Suprapubic skin (tissue), 4 donors: ENCODE data around the gene MEOX2. TPM values are rescaled to one million over a fixed set of nuclear protein-coding genes. Genes with fewer than 3 reads are reported as not detected.

Experiments
- DNase-seq, 2 donors: peaks; one replicate each; pipeline ENCODE4 v3.0.0-alpha.2; 2019; ENCODE audit warnings: low spot score in 2 of 2
- H3K27ac ChIP-seq: fragments of 200-600 bp; sonication (generic); one replicate; pipeline ENCODE4 v1.5.1; 2019
- H3K27me3 ChIP-seq: fragments of 200-600 bp; sonication (generic); one replicate; pipeline ENCODE4 v1.5.1; 2019
- H3K36me3 ChIP-seq: fragments of 200-600 bp; sonication (generic); one replicate; pipeline ENCODE4 v1.5.1; 2019
- H3K4me1 ChIP-seq: fragments of 200-600 bp; sonication (generic); one replicate; pipeline ENCODE4 v1.5.1; 2019
- H3K4me3 ChIP-seq: fragments of 200-600 bp; sonication (generic); one replicate; pipeline ENCODE4 v1.5.1; 2019; ENCODE audit warnings: mild to moderate bottlenecking
- H3K9me3 ChIP-seq: fragments of 200-600 bp; sonication (generic); one replicate; pipeline ENCODE4 v1.5.1; 2019
- EP300 ChIP-seq: sonication (generic); formaldehyde crosslinking; IDR thresholded peaks from one replicate; pipeline ENCODE4 v1.6.1; 2017; ENCODE audit warnings: antibody characterized with exemption
- POLR2A ChIP-seq, 2 donors: fragments of 450-650 bp; IDR thresholded peaks; one replicate each; pipeline ENCODE4 v1.6.1; 2017; ENCODE audit warnings: antibody characterized with exemption in 2 of 2, mild to moderate bottlenecking in 2 of 2, moderate library complexity in 2 of 2
- POLR2AphosphoS5 ChIP-seq, 3 donors: sonication (generic); formaldehyde crosslinking; IDR thresholded peaks; one replicate each; pipeline ENCODE4 v1.6.1; 2017; ENCODE audit warnings: antibody characterized with exemption in 3 of 3
- WGBS: methylation state at CpG from one replicate; pipeline ENCODE4 v1.1.5; 2018; 5-methylcytosine and 5-hydroxymethylcytosine counted together
- total RNA-seq, 4 donors: library from RNA; depleted of rRNA; stranded (reverse); fragments of >200 nt; gene quantifications; one replicate each; pipeline ENCODE4 v1.1.0, GENCODE V29; 2016
- TF ChIP-seq, protein P1 (sequence below), 2 donors: fragments of 200-600 bp in 1 of 2; fragments of 450-650 bp in 1 of 2; sonication (generic) in 1 of 2; IDR thresholded peaks; one replicate each; pipeline ENCODE4 v1.5.1; 2016 to 2019; ENCODE audit warnings: antibody characterized with exemption in 2 of 2, mild to moderate bottlenecking in 1 of 2, moderate library complexity in 1 of 2

Gene MEOX2
- total RNA-seq, 4 donors from 2014 or later: 1.0 to 8.9 (median 3.0) TPM

GRCh38 chr7:15647309-15647708 is 39.2 kb downstream of the MEOX2 start:
- Histone ChIP-seq H3K36me3 (no peaks in the 10 kb centered on the region), H3K4me1 (no peaks in the 10 kb centered on the region), H3K9me3 (no peaks in the 10 kb centered on the region), H3K27me3 (no peaks in the 10 kb centered on the region), H3K4me3 (no peak overlapping the region), H3K27ac (no peak overlapping the region)
- 96% methylated on average over 1 of the region's 1 CpG for WGBS
- DNase-seq: no peak
- TF ChIP-seq POLR2AphosphoS5 (IDR thresholded peaks at IDR 0.05): no peak
- TF ChIP-seq POLR2A (IDR thresholded peaks at IDR 0.05): no peak
- TF ChIP-seq EP300: no peak
- TF ChIP-seq, protein P1, sequence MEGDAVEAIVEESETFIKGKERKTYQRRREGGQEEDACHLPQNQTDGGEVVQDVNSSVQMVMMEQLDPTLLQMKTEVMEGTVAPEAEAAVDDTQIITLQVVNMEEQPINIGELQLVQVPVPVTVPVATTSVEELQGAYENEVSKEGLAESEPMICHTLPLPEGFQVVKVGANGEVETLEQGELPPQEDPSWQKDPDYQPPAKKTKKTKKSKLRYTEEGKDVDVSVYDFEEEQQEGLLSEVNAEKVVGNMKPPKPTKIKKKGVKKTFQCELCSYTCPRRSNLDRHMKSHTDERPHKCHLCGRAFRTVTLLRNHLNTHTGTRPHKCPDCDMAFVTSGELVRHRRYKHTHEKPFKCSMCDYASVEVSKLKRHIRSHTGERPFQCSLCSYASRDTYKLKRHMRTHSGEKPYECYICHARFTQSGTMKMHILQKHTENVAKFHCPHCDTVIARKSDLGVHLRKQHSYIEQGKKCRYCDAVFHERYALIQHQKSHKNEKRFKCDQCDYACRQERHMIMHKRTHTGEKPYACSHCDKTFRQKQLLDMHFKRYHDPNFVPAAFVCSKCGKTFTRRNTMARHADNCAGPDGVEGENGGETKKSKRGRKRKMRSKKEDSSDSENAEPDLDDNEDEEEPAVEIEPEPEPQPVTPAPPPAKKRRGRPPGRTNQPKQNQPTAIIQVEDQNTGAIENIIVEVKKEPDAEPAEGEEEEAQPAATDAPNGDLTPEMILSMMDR (IDR thresholded peaks at IDR 0.05): no peak

DNA sequence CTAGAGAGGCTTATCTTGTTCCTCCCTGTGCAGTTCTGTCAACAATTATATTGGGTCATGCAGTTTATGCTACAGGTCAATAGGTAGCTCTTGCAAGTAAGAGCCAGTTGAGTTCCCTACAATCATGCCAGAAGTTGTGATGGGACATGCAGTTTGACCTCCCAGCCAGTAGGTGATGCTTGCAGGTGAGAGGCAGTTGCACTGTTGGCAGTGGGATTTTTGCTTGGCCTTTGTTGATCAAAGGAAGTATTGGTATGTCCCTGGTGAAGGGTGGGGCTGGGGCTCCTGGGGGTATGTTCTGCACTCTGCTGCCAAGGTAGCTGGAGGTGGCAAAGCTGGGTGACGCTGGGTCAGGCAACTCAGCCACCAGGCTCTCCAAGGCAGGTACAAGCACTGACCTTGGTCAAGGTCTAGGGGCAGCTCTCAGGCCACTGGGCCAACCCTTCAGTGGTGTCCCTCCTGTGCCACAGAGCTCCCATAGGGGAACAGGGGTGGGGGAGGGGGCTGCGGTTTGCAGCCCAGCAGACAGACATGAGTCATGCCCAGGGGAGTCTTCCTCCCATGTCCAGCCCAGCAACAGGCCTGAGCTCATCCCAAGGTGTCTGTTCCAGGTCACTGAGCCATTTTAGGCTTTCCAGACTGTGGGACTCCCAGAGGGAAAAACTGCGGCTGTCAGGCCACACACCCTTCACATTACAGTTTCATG is 43.3 kb downstream of the MEOX2 start:
- no peak for TF ChIP-seq POLR2AphosphoS5 (IDR thresholded peaks at IDR 0.05)
- no peak for TF ChIP-seq EP300
- TF ChIP-seq, protein P1 (IDR thresholded peaks at IDR 0.05): no peak
- TF ChIP-seq POLR2A (IDR thresholded peaks at IDR 0.05): no peak
- H3K4me3 ChIP-seq: no peak overlapping the region
- H3K27me3 ChIP-seq: no peaks in the 10 kb centered on the region
- no peak overlapping the region for H3K27ac ChIP-seq
- no peaks in the 10 kb centered on the region for H3K4me1 ChIP-seq
- H3K36me3 ChIP-seq: no peaks in the 10 kb centered on the region
- H3K9me3 ChIP-seq: no peaks in the 10 kb centered on the region
- DNase-seq: no peak
- 100% methylated on average over 2 of the region's 3 CpGs for WGBS

GRCh38 chr7:15628876-15629275 is 57.6 kb downstream of the MEOX2 start:
- Histone ChIP-seq H3K9me3 (no peaks in the 10 kb centered on the region), H3K27me3 (no peaks in the 10 kb centered on the region), H3K4me3 (no peak overlapping the region), H3K27ac (no peak overlapping the region), H3K36me3 (no peaks in the 10 kb centered on the region), H3K4me1 (no peaks in the 10 kb centered on the region)
- 43% methylated on average over 1 of the region's 1 CpG for WGBS
- DNase-seq: no peak
- TF ChIP-seq, protein P1 (IDR thresholded peaks at IDR 0.05): no peak
- TF ChIP-seq POLR2A (IDR thresholded peaks at IDR 0.05) (no peak), POLR2AphosphoS5 (IDR thresholded peaks at IDR 0.05) (no peak)

GRCh38 chr7:15626041-15626440 is 60.4 kb downstream of the MEOX2 start:
- no peak for DNase-seq
- Histone ChIP-seq H3K4me1 (no peaks in the 10 kb centered on the region), H3K9me3 (no peaks in the 10 kb centered on the region), H3K27me3 (no peaks in the 10 kb centered on the region), H3K27ac (no peak overlapping the region), H3K4me3 (no peak overlapping the region), H3K36me3 (no peaks in the 10 kb centered on the region)
- TF ChIP-seq EP300 (no peak), POLR2AphosphoS5 (IDR thresholded peaks at IDR 0.05) (no peak), POLR2A (IDR thresholded peaks at IDR 0.05) (no peak)
- TF ChIP-seq, protein P1 (IDR thresholded peaks at IDR 0.05): no peak
- 88% methylated on average over 1 of the region's 1 CpG for WGBS

DNA sequence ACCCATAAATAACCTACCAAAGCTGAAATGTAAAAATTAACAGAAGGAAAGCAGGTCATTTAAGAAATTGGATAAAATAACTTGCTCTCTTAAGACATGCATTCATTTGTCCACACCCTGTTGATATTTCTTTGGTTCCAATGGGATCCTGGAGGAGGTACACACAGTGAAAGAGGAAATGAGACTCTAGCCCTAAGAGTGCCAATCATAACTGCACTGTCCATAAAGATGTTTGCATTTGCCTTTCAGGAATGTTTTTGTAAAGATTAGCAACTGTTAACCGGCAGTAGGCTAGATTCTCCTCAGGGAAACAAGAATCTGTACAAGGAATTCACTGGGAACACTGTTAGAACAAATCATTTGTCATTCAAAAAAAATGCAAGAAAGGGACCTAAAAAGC is 61.0 kb downstream of the MEOX2 start:
- TF ChIP-seq EP300: no peak
- no peak for TF ChIP-seq POLR2A (IDR thresholded peaks at IDR 0.05)
- TF ChIP-seq, protein P1 (IDR thresholded peaks at IDR 0.05): no peak
- no peak for TF ChIP-seq POLR2AphosphoS5 (IDR thresholded peaks at IDR 0.05)
- WGBS: 56% methylated on average over 1 of the region's 1 CpG

More for the DNA sequence above, 61.0 kb downstream of the MEOX2 start:
- no peak for DNase-seq
- H3K27me3 ChIP-seq: no peaks in the 10 kb centered on the region
- H3K27ac ChIP-seq: no peak overlapping the region
- H3K4me1 ChIP-seq: no peaks in the 10 kb centered on the region
- H3K36me3 ChIP-seq: no peaks in the 10 kb centered on the region
- no peaks in the 10 kb centered on the region for H3K9me3 ChIP-seq
- H3K4me3 ChIP-seq: no peak overlapping the region
